ENCODE data around the gene EVA1C. TPM values are rescaled to one million over a fixed set of nuclear protein-coding genes. Genes with fewer than 3 reads are reported as not detected.

Gene EVA1C
- total and polyA plus RNA-seq, 9 of the 15 experiments (the other 6 are each of a cell fraction or from before 2014, with no cell fraction given) = 0.22 TPM; not detected in 8

DNA sequence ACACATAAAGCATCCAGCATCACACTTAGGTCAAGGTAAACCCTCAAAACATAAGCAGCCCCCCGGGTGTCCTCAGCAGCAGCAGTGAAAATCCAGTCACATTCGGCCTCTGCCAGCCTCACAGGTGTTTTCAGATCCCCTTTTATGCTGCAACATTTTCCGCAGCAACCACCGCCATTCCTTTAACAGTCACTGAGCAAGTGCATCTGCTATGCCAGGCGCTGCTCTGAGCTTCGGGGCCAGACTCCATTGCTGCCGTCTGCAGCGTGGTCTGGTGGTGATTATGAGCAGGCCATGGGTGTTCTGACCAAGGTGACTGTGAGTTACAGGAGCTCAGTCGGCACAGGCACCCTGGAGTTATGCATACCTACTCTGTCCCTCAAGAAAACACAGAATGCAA, 24.2 kb upstream of the EVA1C start:
- FAIRE-seq (no peak), DNase-seq (ENCODE audit: extremely low read depth in 1 of 4, low spot score in 3 of 4) (no peak), ATAC-seq (no peak)
- no TSS peak for BruUV-seq (replicated peaks)
- Histone ChIP-seq H3K27me3 (ENCODE audit: control insufficient read depth in 2 of 2, insufficient read depth in 2 of 2, low read length in 2 of 2) (no peaks in the 10 kb centered on the region), H3K4me2 (ENCODE audit: insufficient read depth, low read length) (no peak overlapping the region), H3K79me2 (ENCODE audit: control insufficient read depth, insufficient read depth, low read length) (peaks cover 74% of the 10 kb centered on the region), H3K27ac (ENCODE audit: extremely low read depth, low read depth, low read length) (no peak overlapping the region), H3K9me1 (ENCODE audit: control insufficient read depth, insufficient read depth, low read length) (peaks cover 3% of the 10 kb centered on the region), H4K20me1 (replicated peaks; ENCODE audit: control insufficient read depth, insufficient read depth, low read length) (peaks cover 51% of the 10 kb centered on the region), H3K4me3 (no peak overlapping the region), H3K9me3 (replicated peaks; ENCODE audit: control insufficient read depth, insufficient read depth, low read depth, low read length) (no peaks in the 10 kb centered on the region), H3K4me1 (replicated peaks in 1 of 2; ENCODE audit: control insufficient read depth in 2 of 2, insufficient read depth in 2 of 2, low read length in 2 of 2) (peaks cover 6 to 10% of the 10 kb centered on the region in 2 experiments; a peak in 3 of 5 replicates), H3K9ac (ENCODE audit: insufficient read depth in 1 of 2, low read depth in 2 of 2, low read length in 2 of 2) (no peak overlapping the region), H2AFZ (ENCODE audit: low read depth, low read length) (no peak overlapping the region), H3K36me3 (ENCODE audit: control insufficient read depth, insufficient read depth, low read length) (peaks cover 73% of the 10 kb centered on the region)
- TF ChIP-seq PTRF (tag; IDR thresholded peaks at IDR 0.05) = no peak
- TF ChIP-seq GABPB2 (CRISPR knock-in tag; conservative IDR thresholded peaks at IDR 0.05) = no peak
- TF ChIP-seq ZNF140 (CRISPR knock-in tag; IDR thresholded peaks at IDR 0.05) = no peak
- no peak for TF ChIP-seq PCBP2 (IDR thresholded peaks at IDR 0.05; ENCODE audit: low read depth, low read length, poor library complexity, severe bottlenecking)
- no peak for TF ChIP-seq RBFOX2 (IDR thresholded peaks at IDR 0.05; ENCODE audit: low read depth, low read length)
- TF ChIP-seq ZC3H8 (IDR thresholded peaks at IDR 0.05) = no peak
- TF ChIP-seq ILF3 (IDR thresholded peaks at IDR 0.05; ENCODE audit: borderline replicate concordance) = no peak
- no peak for TF ChIP-seq ZNF3 (CRISPR knock-in tag; IDR thresholded peaks at IDR 0.05)
- TF ChIP-seq NR4A1 (CRISPR knock-in tag; IDR thresholded peaks at IDR 0.05) = no peak
- TF ChIP-seq NR4A1 (tag; IDR thresholded peaks at IDR 0.05) = no peak
- TF ChIP-seq ZNF707 (CRISPR knock-in tag; conservative IDR thresholded peaks at IDR 0.05) = no peak
- TF ChIP-seq JUND (IDR thresholded peaks at IDR 0.05; ENCODE audit: borderline replicate concordance, low read depth, low read length) = no peak
- TF ChIP-seq JUND (tag; IDR thresholded peaks at IDR 0.05; ENCODE audit: borderline replicate concordance, low read depth, low read length) = no peak
- TF ChIP-seq CHD2 (IDR thresholded peaks at IDR 0.05; ENCODE audit: low read depth, low read length) = no peak
- no peak for TF ChIP-seq NUFIP1 (IDR thresholded peaks at IDR 0.05; ENCODE audit: partially characterized antibody)
- no peak for TF ChIP-seq KLF13 (tag; IDR thresholded peaks at IDR 0.05; ENCODE audit: borderline replicate concordance, low read depth)
- TF ChIP-seq, protein P1, sequence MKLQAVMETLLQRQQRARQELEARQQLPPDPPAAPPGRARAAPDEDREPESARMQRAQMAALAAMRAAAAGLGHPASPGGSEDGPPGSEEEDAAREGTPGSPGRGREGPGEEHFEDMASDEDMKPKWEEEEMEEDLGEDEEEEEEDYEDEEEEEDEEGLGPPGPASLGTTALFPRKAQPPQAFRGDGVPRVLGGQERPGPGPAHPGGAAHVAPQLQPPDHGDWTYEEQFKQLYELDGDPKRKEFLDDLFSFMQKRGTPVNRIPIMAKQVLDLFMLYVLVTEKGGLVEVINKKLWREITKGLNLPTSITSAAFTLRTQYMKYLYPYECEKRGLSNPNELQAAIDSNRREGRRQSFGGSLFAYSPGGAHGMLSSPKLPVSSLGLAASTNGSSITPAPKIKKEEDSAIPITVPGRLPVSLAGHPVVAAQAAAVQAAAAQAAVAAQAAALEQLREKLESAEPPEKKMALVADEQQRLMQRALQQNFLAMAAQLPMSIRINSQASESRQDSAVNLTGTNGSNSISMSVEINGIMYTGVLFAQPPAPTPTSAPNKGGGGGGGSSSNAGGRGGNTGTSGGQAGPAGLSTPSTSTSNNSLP (IDR thresholded peaks at IDR 0.05; ENCODE audit: borderline replicate concordance, low read depth, low read length) = no peak
- TF ChIP-seq, protein P2, sequence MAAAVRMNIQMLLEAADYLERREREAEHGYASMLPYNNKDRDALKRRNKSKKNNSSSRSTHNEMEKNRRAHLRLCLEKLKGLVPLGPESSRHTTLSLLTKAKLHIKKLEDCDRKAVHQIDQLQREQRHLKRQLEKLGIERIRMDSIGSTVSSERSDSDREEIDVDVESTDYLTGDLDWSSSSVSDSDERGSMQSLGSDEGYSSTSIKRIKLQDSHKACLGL (CRISPR knock-in tag; IDR thresholded peaks at IDR 0.05; ENCODE audit: borderline replicate concordance, poor library complexity, severe bottlenecking) = no peak
- ChIA-PET CTCF (ENCODE audit: low intra/inter-chr PET ratio) (no interaction called here), POLR2A (no interaction called here)
- in situ Hi-C loops (cut with MboI) (no loop called here), intact Hi-C loops (cut with micrococcal nuclease) (no loop called here)
- WGBS (ENCODE audit: insufficient coverage, low coverage, missing lambda C conversion rate) = 98% methylated on average over 9 of the region's 9 CpGs
